Nephron progenitor cell (in vitro differentiated cells): ENCODE results near the gene RHBDF1.
"Not testable (repeated sequence)": the region's sequence is repeated elsewhere in the genome, so short reads cannot be mapped to it uniquely, and the experiment has no call there.

Experiments
- DNase-seq: peaks from one replicate; pipeline ENCODE4 v3.0.0; 2021
- H3K27ac Mint-ChIP-seq: 2 replicates; pipeline ENCODE4 v1.8.0; 2021; ENCODE audit warnings: mild to moderate bottlenecking, moderate library complexity, mixed read lengths
- H3K27me3 Mint-ChIP-seq: 2 replicates; pipeline ENCODE4 v1.8.0; 2021; ENCODE audit warnings: mild to moderate bottlenecking, low read depth, mixed read lengths; ENCODE audit not compliant: poor library complexity
- H3K36me3 Mint-ChIP-seq: 2 replicates; pipeline ENCODE4 v1.8.0; 2021; ENCODE audit warnings: low read depth, mixed read lengths
- H3K4me1 Mint-ChIP-seq: 2 replicates; pipeline ENCODE4 v1.8.0; 2021; ENCODE audit warnings: mixed read lengths
- H3K4me3 Mint-ChIP-seq: 2 replicates; pipeline ENCODE4 v1.8.0; 2021; ENCODE audit warnings: mild to moderate bottlenecking, moderate library complexity, mixed read lengths
- H3K9me3 Mint-ChIP-seq: 2 replicates; pipeline ENCODE4 v1.8.0; 2021; ENCODE audit warnings: mild to moderate bottlenecking, moderate library complexity, mixed read lengths
- CTCF ChIP-seq: fragments of 200-600 bp; sonication (generic); IDR thresholded peaks from 2 replicates; pipeline ENCODE4 v1.5.0; 2021; ENCODE audit warnings: antibody characterized with exemption

The RHBDF1 gene

DNA sequence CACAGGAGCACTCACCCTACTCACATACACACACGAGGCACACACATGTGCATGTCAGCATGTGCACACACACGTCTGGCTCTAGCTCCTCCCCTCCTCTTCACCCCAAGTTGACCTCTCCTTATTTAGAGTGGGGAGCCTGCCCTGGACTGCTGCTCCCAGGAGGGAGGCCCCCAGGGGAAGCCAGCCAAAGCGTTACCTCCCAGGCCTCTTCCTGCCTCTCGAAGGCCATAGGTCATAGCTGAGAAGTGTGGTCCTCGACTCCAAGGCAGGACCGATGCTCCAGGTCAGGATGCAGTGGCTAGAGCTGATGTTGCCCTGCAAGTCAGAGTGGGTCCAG is 37.8 kb downstream of the RHBDF1 start:
- H3K9me3 Mint-ChIP-seq: no peaks in the 10 kb centered on the region
- TF ChIP-seq CTCF: no peak
- H3K4me1 Mint-ChIP-seq: peaks cover 24% of the 10 kb centered on the region
- peak overlapping the region; percentile 44 for H3K27ac Mint-ChIP-seq
- no peaks in the 10 kb centered on the region for H3K27me3 Mint-ChIP-seq
- no peaks in the 10 kb centered on the region for H3K36me3 Mint-ChIP-seq
- no peak for DNase-seq
- H3K4me3 Mint-ChIP-seq: peak overlapping the region; percentile 28

DNA sequence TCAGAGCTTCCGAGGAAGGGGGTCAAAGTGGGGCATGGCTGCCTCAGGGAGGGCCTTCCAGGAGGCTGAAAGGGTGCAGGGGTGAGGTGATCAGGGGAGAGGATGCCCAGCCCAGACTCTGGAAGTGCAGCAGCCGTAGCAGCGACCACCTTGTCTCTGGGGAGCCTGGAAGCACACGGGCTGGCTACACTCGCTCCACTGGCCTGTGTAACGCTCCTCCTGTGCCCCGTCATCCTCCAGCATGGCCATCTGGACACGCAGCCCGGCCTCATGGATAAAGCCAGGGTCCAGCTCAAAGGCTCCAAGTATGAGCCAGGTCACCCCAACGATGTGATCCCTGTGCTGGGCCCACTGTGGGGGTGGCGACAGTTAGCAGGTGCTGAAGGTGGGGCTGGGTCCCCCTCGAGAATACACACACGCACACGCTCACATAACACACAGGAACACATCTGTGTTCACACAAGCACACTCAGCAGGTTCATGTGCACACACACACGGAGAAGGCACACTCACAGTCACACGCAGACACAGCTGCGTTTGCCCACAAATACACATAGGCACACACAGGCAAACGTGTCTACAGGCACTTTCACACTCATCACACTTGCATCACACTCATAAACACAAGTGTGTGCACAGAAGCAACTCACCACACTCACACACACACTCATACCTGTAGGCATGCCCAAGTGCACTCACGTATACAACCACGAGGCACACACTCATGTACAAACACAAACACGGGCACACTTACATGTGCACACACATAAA is 38.4 kb downstream of the RHBDF1 start:
- Mint-ChIP-seq H3K27ac (peak overlapping the region; percentile 44), H3K4me1 (peaks cover 24% of the 10 kb centered on the region), H3K36me3 (no peaks in the 10 kb centered on the region), H3K4me3 (peak overlapping the region; percentile 28), H3K9me3 (no peaks in the 10 kb centered on the region), H3K27me3 (no peaks in the 10 kb centered on the region)
- TF ChIP-seq CTCF: no peak
- no peak for DNase-seq

- H3K36me3 Mint-ChIP-seq, H3K9me3 Mint-ChIP-seq, H3K4me3 Mint-ChIP-seq, H3K27ac Mint-ChIP-seq, DNase-seq, H3K27me3 Mint-ChIP-seq: not testable (repeated sequence)
- H3K4me1 Mint-ChIP-seq: peaks cover 24% of the 10 kb centered on the region
These were observed 39.1 kb downstream of the RHBDF1 start for GRCh38 chr16:33154-33876.

- H3K27me3 Mint-ChIP-seq, H3K36me3 Mint-ChIP-seq, H3K9me3 Mint-ChIP-seq, H3K27ac Mint-ChIP-seq, H3K4me3 Mint-ChIP-seq, DNase-seq: not testable (repeated sequence)
- H3K4me1 Mint-ChIP-seq: peaks cover 19% of the 10 kb centered on the region
These were observed 41.8 kb downstream of the RHBDF1 start for GRCh38 chr16:30627-31026.

- H3K4me1 Mint-ChIP-seq, DNase-seq, H3K9me3 Mint-ChIP-seq, H3K4me3 Mint-ChIP-seq, H3K27me3 Mint-ChIP-seq, H3K36me3 Mint-ChIP-seq, H3K27ac Mint-ChIP-seq: not testable (repeated sequence)
These were observed 46.5 kb downstream of the RHBDF1 start for GRCh38 chr16:25926-26348.

DNA sequence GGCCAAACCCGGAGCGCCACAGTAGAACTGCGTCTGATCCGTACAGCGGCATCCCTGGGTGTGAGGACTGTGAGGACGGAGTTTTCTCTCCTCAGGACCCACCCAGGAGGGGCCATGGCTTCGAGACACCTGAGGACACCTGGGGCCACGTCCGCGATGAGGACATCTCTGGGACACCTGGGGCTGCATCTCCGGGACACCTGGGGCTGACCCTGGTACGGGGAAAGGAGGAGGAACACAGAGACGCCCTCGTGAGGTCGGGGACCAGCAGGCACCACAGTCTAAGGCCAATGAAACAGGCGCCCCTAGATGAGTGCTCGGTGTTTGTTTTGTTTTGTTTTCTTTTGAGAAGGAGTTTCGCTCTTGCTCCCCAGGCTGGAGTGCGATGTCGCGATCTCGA is 48.3 kb downstream of the RHBDF1 start:
- not testable (repeated sequence) for H3K36me3 Mint-ChIP-seq, H3K27ac Mint-ChIP-seq, DNase-seq, H3K4me1 Mint-ChIP-seq, H3K4me3 Mint-ChIP-seq, H3K9me3 Mint-ChIP-seq, H3K27me3 Mint-ChIP-seq

DNA sequence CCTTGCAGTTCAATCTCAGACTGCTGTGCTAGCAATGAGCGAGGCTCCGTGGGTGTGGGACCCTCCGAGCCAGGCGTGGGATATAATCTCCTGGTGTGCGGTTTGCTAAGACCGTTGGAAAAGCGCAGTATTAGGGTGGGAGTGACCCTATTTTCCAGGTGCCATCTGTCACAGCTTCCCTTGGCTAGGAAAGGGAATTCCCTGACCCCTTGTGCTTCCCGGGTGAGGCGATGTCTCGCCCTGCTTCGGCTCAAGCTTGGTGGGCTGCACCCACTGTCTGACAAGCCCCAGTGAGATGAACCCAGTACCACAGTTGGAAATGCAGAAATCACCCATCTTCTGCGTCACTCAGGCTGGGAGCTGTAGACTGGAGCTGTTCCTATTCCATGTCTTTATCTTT is 51.5 kb downstream of the RHBDF1 start:
- H3K4me1 Mint-ChIP-seq, H3K36me3 Mint-ChIP-seq, H3K27me3 Mint-ChIP-seq, H3K4me3 Mint-ChIP-seq, H3K9me3 Mint-ChIP-seq, DNase-seq, H3K27ac Mint-ChIP-seq: not testable (repeated sequence)

DNA sequence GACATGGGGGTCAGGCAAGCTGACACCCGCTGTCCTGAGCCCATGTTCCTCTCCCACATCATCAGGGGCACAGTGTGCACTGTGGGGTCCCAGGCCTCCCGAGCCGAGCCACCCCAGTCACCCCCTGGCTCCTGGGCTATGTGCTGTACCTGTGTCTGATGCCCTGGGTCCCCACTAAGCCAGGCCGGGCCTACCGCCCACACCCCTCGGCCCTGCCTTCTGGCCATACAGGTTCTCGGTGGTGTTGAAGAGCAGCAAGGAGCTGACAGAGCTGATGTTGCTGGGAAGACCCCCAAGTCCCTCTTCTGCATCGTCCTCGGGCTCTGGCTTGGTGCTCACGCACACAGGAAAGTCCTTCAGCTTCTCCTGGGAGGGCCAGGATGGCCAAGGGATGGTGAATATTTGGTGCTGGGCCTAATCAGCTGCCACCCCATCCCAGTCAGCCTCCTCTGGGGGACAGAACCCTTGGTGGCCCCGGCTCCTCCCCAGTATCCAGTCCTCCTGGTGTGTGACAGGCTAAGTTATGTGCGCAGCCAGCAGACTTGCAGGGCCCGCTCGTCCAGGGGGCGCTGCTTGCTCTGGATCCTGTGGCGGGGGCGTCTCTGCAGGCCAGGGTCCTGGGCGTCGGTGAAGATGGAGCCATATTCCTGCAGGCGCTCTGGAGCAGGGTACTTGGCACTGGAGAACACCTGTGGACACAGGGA is 55.2 kb downstream of the RHBDF1 start:
- H3K4me3 Mint-ChIP-seq, H3K4me1 Mint-ChIP-seq, DNase-seq, H3K27ac Mint-ChIP-seq, H3K36me3 Mint-ChIP-seq, H3K9me3 Mint-ChIP-seq, H3K27me3 Mint-ChIP-seq: not testable (repeated sequence)
